ENCODE results near the gene DLX4. TPM values are rescaled to one million over a fixed set of nuclear protein-coding genes. Genes with fewer than 3 reads are reported as not detected.
A peak's percentile ranks its signal among the peaks of the same experiment; 100 is the strongest.

DLX4 gene
- total and polyA plus RNA-seq, 12 donors, result 0.03 to 0.26 TPM; not detected in 10

- Histone ChIP-seq H3K4me3 (no peak overlapping the region), H3K9me3 (no peaks in the 10 kb centered on the region), H3K27ac (no peak overlapping the region), H3K36me3 (no peaks in the 10 kb centered on the region), H3K4me1 (no peaks in the 10 kb centered on the region), H3K27me3 (peaks cover 0 to 100% (median 89%) of the 10 kb centered on the region in 7 donors)
- WGBS, 2 donors, result 80% methylated on average over 11 of the region's 11 CpGs
- DNase-seq (no peak), ATAC-seq (no peak)
- intact Hi-C loops (cut with DNase I), result no loop called here
- TF ChIP-seq, protein P1, sequence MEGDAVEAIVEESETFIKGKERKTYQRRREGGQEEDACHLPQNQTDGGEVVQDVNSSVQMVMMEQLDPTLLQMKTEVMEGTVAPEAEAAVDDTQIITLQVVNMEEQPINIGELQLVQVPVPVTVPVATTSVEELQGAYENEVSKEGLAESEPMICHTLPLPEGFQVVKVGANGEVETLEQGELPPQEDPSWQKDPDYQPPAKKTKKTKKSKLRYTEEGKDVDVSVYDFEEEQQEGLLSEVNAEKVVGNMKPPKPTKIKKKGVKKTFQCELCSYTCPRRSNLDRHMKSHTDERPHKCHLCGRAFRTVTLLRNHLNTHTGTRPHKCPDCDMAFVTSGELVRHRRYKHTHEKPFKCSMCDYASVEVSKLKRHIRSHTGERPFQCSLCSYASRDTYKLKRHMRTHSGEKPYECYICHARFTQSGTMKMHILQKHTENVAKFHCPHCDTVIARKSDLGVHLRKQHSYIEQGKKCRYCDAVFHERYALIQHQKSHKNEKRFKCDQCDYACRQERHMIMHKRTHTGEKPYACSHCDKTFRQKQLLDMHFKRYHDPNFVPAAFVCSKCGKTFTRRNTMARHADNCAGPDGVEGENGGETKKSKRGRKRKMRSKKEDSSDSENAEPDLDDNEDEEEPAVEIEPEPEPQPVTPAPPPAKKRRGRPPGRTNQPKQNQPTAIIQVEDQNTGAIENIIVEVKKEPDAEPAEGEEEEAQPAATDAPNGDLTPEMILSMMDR (IDR thresholded peaks at IDR 0.05), result no peak
Measured at GRCh38 chr17:49946964-49947584, 21.9 kb upstream of the DLX4 start.

DNA sequence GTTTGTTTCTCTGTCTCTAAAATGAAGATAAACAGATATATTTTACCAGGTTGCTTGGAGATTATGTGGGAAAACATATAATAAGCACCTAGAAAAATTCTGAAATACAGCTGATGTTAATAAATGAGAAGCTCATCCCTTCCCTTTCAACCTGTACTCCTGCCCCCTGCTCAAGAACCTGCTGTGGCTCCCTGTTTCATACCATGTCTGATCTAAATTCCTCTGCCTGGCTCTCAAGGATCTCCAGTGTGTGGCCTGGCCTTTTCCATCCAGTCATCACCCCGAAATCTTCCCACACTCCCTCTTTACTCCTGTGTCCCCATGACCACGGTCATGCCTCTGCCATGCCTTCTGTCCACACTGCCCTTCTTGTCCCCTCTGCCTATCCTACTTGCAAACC is 19.4 kb upstream of the DLX4 start:
- TF ChIP-seq, protein P1 (IDR thresholded peaks at IDR 0.05), result no peak
- DNase-seq (no peak), ATAC-seq (no peak)
- 73 to 80% methylated on average over 2 of the region's 2 CpGs for WGBS, 2 donors
- no peaks in the 10 kb centered on the region for H3K36me3 ChIP-seq
- no peak overlapping the region for H3K4me3 ChIP-seq
- no peak overlapping the region for H3K27ac ChIP-seq
- H3K27me3 ChIP-seq, result peaks cover 0 to 87% (median 74%) of the 10 kb centered on the region in 7 donors
- intact Hi-C loops (cut with DNase I), result loop anchor here in 5 of 10 donors (5.0 kb wide), 2 partner anchors 43 to 48 kb away; partner anchors contain the start of gene DLX3 (in 4 of the 5)
- no peaks in the 10 kb centered on the region for H3K9me3 ChIP-seq
- no peaks in the 10 kb centered on the region for H3K4me1 ChIP-seq

DNA sequence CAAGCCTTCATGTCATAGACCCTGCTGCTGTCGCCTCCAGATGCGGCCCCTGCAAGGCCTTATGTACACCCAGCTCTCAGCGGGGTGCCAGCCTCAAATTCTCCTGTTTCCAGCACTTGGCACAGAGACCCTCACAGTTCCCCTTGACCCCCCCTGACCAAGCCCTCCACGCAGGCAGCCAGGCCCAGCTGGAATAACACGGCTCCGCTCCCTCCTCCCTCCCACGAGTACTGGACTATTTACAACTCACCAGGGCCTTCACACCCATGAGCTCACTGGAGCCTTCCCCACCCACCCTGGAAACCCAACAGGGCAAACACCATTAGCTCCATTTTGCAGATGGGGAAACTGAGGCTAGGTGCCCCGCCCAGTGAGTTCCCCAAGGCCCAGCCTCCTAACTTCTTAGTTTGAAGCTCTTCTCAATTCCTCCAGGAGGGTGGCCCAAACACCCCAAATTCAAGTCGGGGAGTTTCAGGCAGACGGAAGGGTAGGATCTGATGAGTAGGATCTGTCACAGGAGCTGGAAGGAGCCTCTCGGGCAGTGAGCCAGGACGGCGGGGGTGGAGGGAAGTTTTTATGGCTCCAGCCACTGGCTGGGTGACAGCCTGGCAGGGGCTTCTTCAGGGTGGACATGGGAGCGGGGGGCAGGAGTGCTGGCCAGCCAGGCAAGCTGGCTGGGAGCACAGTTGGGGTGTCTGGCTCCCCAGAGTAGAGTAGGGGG is 17.5 kb upstream of the DLX4 start:
- peak in 1 of 8 donors; percentile 28 for ATAC-seq
- Histone ChIP-seq H3K4me3 (no peak overlapping the region), H3K36me3 (no peaks in the 10 kb centered on the region), H3K9me3 (no peaks in the 10 kb centered on the region), H3K4me1 (no peaks in the 10 kb centered on the region), H3K27me3 (peaks cover 0 to 68% (median 60%) of the 10 kb centered on the region in 7 donors), H3K27ac (no peak overlapping the region)
- DNase-seq, result no peak
- 46 to 56% methylated on average over 14 of the region's 14 CpGs for WGBS, 2 donors
- TF ChIP-seq, protein P1 (IDR thresholded peaks at IDR 0.05), result no peak
- intact Hi-C loops (cut with DNase I), result loop anchor here in 5 of 10 donors (5.0 kb wide), 2 partner anchors 41 to 46 kb away; partner anchors contain the start of gene DLX3 (in 4 of the 5)

- no peaks in the 10 kb centered on the region for H3K4me1 ChIP-seq
- no peak overlapping the region for H3K4me3 ChIP-seq
- no peaks in the 10 kb centered on the region for H3K9me3 ChIP-seq
- ATAC-seq (peak in 6 of 8 donors; percentile 48 to 83 (median 75)), DNase-seq (peak; percentile 67 to 68)
- intact Hi-C loops (cut with DNase I), result loop anchor here in 5 of 10 donors (5.0 kb wide), 2 partner anchors 40 to 45 kb away; partner anchors contain the start of gene DLX3 (in 4 of the 5)
- WGBS, 2 donors, result 38 to 40% methylated on average over 7 of the region's 7 CpGs
- H3K36me3 ChIP-seq, result no peaks in the 10 kb centered on the region
- H3K27me3 ChIP-seq, result peaks cover 0 to 67% (median 56%) of the 10 kb centered on the region in 7 donors
- TF ChIP-seq, protein P1 (IDR thresholded peaks at IDR 0.05), result peak; percentile 43 to 89 (median 77)
- no peak overlapping the region for H3K27ac ChIP-seq
Measured at GRCh38 chr17:49952209-49952911, 16.6 kb upstream of the DLX4 start.
